ENCODE measurements around the gene ITPRIPL1. TPM values are rescaled to one million over a fixed set of nuclear protein-coding genes. Genes with fewer than 3 reads are reported as not detected.
A peak's percentile ranks its signal among the peaks of the same experiment; 100 is the strongest.

ITPRIPL1 gene
- polyA plus RNA-seq, 1 donor (not counting 4 experiments of a cell fraction or from before 2014, with no cell fraction given), result 0.58 TPM

DNA sequence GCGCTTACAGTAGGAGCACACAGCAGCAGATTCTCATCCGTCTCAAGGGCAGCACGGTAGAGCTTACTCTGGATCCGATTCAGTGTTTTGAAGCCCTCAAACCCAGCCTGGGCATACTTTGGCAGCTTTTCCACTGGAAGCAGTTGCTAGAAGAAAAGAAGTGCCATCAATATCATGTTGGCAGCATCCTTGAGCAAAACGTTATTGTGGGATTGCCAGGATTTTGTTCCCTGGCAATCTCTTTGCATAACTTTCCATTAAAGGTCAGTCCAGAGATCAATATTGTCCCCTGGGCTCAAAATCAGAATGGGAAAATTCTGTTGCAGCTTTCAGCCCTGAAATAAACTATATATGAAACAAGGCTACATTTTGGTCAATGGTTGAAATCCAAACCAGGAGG is 28.2 kb upstream of the ITPRIPL1 start:
- FAIRE-seq (no peak), DNase-seq (ENCODE audit: low read depth, low spot score) (no peak)
- dilution Hi-C loops (cut with MboI; ENCODE audit: extremely low pct_ligation_motif_present, low sequenced_read_pairs), result no loop called here
- Histone ChIP-seq H3K79me2 (ENCODE audit: control insufficient read depth, insufficient read depth, low read length) (peaks cover 12% of the 10 kb centered on the region), H3K27me3 (ENCODE audit: control insufficient read depth, extremely low read depth, insufficient read depth, low read length) (no peaks in the 10 kb centered on the region), H3K4me2 (ENCODE audit: control insufficient read depth, extremely low read depth, insufficient read depth, low read depth, low read length) (no peak overlapping the region), H3K9ac (ENCODE audit: control insufficient read depth, extremely low read depth, insufficient read depth, low read length) (no peak overlapping the region), H3K9me3 (ENCODE audit: control insufficient read depth, low read depth, low read length) (no peaks in the 10 kb centered on the region), H3K4me3 (ENCODE audit: control insufficient read depth in 2 of 3, extremely low read depth in 1 of 3, insufficient read depth in 2 of 3, low read depth in 1 of 3, low read length in 3 of 3) (no peak overlapping the region), H2AFZ (ENCODE audit: control insufficient read depth, low read length) (no peak overlapping the region), H3K27ac (ENCODE audit: control insufficient read depth, insufficient read depth, low read length) (no peak overlapping the region), H3K4me1 (ENCODE audit: control insufficient read depth, extremely low read depth, insufficient read depth, low read length) (no peaks in the 10 kb centered on the region), H4K20me1 (ENCODE audit: control insufficient read depth, extremely low read depth, insufficient read depth, low read length) (no peaks in the 10 kb centered on the region), H3K36me3 (ENCODE audit: control insufficient read depth in 2 of 2, extremely low read depth in 1 of 2, insufficient read depth in 2 of 2, low read length in 2 of 2) (peaks cover 51 to 59% of the 10 kb centered on the region in 2 experiments), H3K9me1 (ENCODE audit: control insufficient read depth, extremely low read depth, insufficient read depth, low read length) (no peaks in the 10 kb centered on the region)
- no peak for TF ChIP-seq EZH2 (IDR thresholded peaks at IDR 0.05; ENCODE audit: low read length)

DNA sequence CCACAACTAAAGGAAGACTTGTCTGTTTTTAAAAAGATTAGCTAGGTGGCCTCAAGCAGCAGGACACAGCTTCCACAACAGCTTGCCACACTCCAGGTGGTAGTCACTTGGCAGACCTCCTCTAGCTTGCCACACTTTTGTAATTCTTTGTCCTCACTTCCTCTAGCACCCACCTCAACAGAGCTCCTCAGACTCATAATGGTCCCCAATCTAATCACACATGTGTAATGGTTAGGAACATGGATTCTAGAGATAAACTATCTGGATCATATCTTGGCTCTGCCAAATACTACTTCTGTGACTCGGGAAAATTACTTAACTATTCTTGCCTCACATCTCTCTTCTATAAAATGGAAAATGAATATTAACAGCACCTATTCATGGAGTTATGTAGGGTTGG is 23.3 kb upstream of the ITPRIPL1 start:
- no peak for TF ChIP-seq CTCF (optimal IDR thresholded peaks at IDR 0.05 in 1 of 3, IDR thresholded peaks at IDR 0.05 in 1 of 3, conservative IDR thresholded peaks at IDR 0.05 in 1 of 3; ENCODE audit: extremely low read depth in 1 of 3, insufficient read depth in 2 of 3, low read length in 3 of 3)
- no peak for TF ChIP-seq EZH2 (IDR thresholded peaks at IDR 0.05; ENCODE audit: low read length)
- no peaks in the 10 kb centered on the region for H3K27me3 ChIP-seq (ENCODE audit: control insufficient read depth, extremely low read depth, insufficient read depth, low read length)
- H3K27ac ChIP-seq (ENCODE audit: control insufficient read depth, insufficient read depth, low read length), result no peak overlapping the region
- H3K4me3 ChIP-seq (ENCODE audit: control insufficient read depth in 2 of 3, extremely low read depth in 1 of 3, insufficient read depth in 2 of 3, low read depth in 1 of 3, low read length in 3 of 3), result no peak overlapping the region
- no peaks in the 10 kb centered on the region for H4K20me1 ChIP-seq (ENCODE audit: control insufficient read depth, extremely low read depth, insufficient read depth, low read length)
- peaks cover 41 to 44% of the 10 kb centered on the region in 2 experiments for H3K36me3 ChIP-seq (ENCODE audit: control insufficient read depth in 2 of 2, extremely low read depth in 1 of 2, insufficient read depth in 2 of 2, low read length in 2 of 2)
- H3K4me1 ChIP-seq (ENCODE audit: control insufficient read depth, extremely low read depth, insufficient read depth, low read length), result peaks cover 13% of the 10 kb centered on the region
- dilution Hi-C loops (cut with MboI; ENCODE audit: extremely low pct_ligation_motif_present, low sequenced_read_pairs), result no loop called here
- H3K9me3 ChIP-seq (ENCODE audit: control insufficient read depth, low read depth, low read length), result no peaks in the 10 kb centered on the region
- H3K9me1 ChIP-seq (ENCODE audit: control insufficient read depth, extremely low read depth, insufficient read depth, low read length), result peaks cover 3% of the 10 kb centered on the region
- DNase-seq (ENCODE audit: low read depth, low spot score) (no peak), FAIRE-seq (no peak)
- H2AFZ ChIP-seq (ENCODE audit: control insufficient read depth, low read length), result no peak overlapping the region
- H3K9ac ChIP-seq (ENCODE audit: control insufficient read depth, extremely low read depth, insufficient read depth, low read length), result no peak overlapping the region
- H3K4me2 ChIP-seq (ENCODE audit: control insufficient read depth, extremely low read depth, insufficient read depth, low read depth, low read length), result no peak overlapping the region
- H3K79me2 ChIP-seq (ENCODE audit: control insufficient read depth, insufficient read depth, low read length), result peaks cover 45% of the 10 kb centered on the region

DNA sequence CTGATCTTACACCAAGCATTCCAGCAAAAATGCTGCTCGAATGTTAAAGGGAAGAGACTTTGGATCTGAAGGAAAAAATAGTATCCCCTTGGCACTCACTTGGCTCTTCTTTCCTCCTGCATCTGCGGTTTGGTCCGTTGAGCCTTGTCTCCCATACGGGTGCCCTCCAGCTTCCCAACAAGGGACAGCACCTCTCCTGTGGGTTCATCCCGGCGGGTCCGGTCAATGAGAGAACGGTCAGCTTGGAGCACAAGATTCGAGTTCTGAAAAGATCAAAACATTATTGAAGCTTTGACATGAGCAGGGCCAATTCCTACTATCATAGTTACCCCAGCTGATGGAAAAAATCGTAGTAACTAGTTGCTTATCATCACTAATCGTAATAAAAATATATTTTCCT is 20.5 kb upstream of the ITPRIPL1 start:
- FAIRE-seq (no peak), DNase-seq (ENCODE audit: low read depth, low spot score) (no peak)
- dilution Hi-C loops (cut with MboI; ENCODE audit: extremely low pct_ligation_motif_present, low sequenced_read_pairs), result no loop called here
- Histone ChIP-seq H3K9me1 (ENCODE audit: control insufficient read depth, extremely low read depth, insufficient read depth, low read length) (peaks cover 3% of the 10 kb centered on the region), H3K79me2 (ENCODE audit: control insufficient read depth, insufficient read depth, low read length) (peaks cover 45% of the 10 kb centered on the region), H2AFZ (ENCODE audit: control insufficient read depth, low read length) (no peak overlapping the region), H3K4me2 (ENCODE audit: control insufficient read depth, extremely low read depth, insufficient read depth, low read depth, low read length) (peak overlapping the region; percentile 94), H3K27me3 (ENCODE audit: control insufficient read depth, extremely low read depth, insufficient read depth, low read length) (no peaks in the 10 kb centered on the region), H3K36me3 (ENCODE audit: control insufficient read depth in 2 of 2, extremely low read depth in 1 of 2, insufficient read depth in 2 of 2, low read length in 2 of 2) (peaks cover 26% of the 10 kb centered on the region in 2 experiments), H3K9ac (ENCODE audit: control insufficient read depth, extremely low read depth, insufficient read depth, low read length) (peak overlapping the region; percentile 96), H3K27ac (ENCODE audit: control insufficient read depth, insufficient read depth, low read length) (peak overlapping the region; percentile 94), H3K4me1 (ENCODE audit: control insufficient read depth, extremely low read depth, insufficient read depth, low read length) (peaks cover 13% of the 10 kb centered on the region), H3K9me3 (ENCODE audit: control insufficient read depth, low read depth, low read length) (no peaks in the 10 kb centered on the region), H3K4me3 (ENCODE audit: control insufficient read depth in 2 of 3, extremely low read depth in 1 of 3, insufficient read depth in 2 of 3, low read depth in 1 of 3, low read length in 3 of 3) (peak overlapping the region; percentile 75 to 98 (median 96)), H4K20me1 (ENCODE audit: control insufficient read depth, extremely low read depth, insufficient read depth, low read length) (no peaks in the 10 kb centered on the region)
- TF ChIP-seq EZH2 (IDR thresholded peaks at IDR 0.05; ENCODE audit: low read length) (no peak), CTCF (optimal IDR thresholded peaks at IDR 0.05 in 1 of 3, IDR thresholded peaks at IDR 0.05 in 1 of 3, conservative IDR thresholded peaks at IDR 0.05 in 1 of 3; ENCODE audit: extremely low read depth in 1 of 3, insufficient read depth in 2 of 3, low read length in 3 of 3) (no peak)
